Naive thymus-derived CD4-positive, alpha-beta T cell (primary cell): ENCODE results near the gene AKIRIN1. TPM values are rescaled to one million over a fixed set of nuclear protein-coding genes. Genes with fewer than 3 reads are reported as not detected.

Experiments used
- ATAC-seq: fragments of 150-1000 bp; cut with Tn5 transposase; 2 replicates; pipeline ENCODE4 v1.10.0; 2021; ENCODE audit warnings: mild to moderate bottlenecking, moderate library complexity
- CTCF ChIA-PET: fragments of 350-600 bp; sonication (Branson Sonifier 250); formaldehyde crosslinking; loops from one replicate; lab custom pipeline; 2021; ENCODE audit warnings: antibody characterized with exemption; lab: Charles Lee
- POLR2A ChIA-PET: fragments of 350-600 bp; sonication (Branson Sonifier 250); formaldehyde crosslinking; loops from one replicate; lab custom pipeline; 2021; ENCODE audit warnings: antibody characterized with exemption, inconsistent platforms; lab: Charles Lee
- DNase-seq, 9 donors: peaks; one replicate each; pipeline versions ENCODE4 v3.0.0 to v3.0.0-alpha.2; 2020 to 2022; ENCODE audit warnings: mixed read lengths in 1 of 9
- H3K27ac ChIP-seq: one replicate; pipeline ENCODE4 v1.7.0; 2013; ENCODE audit warnings: mild to moderate bottlenecking, low read depth, low read length, moderate library complexity
- H3K27me3 ChIP-seq, 2 donors: one replicate each; pipeline ENCODE4 v1.7.0; 2013; ENCODE audit warnings: low read length in 2 of 2, mild to moderate bottlenecking in 2 of 2, moderate library complexity in 2 of 2; ENCODE audit not compliant: control insufficient read depth in 2 of 2, insufficient read depth in 2 of 2
- H3K36me3 ChIP-seq, 3 experiments: 1 replicate in 2 of 3; 2 replicates in 1 of 3; pipeline ENCODE4 v1.7.0; 2013; ENCODE audit warnings: low read length in 3 of 3, mild to moderate bottlenecking in 3 of 3, moderate library complexity in 1 of 3; ENCODE audit not compliant: insufficient read depth in 3 of 3, control insufficient read depth in 2 of 3
- H3K4me1 ChIP-seq, 2 donors: one replicate each; pipeline ENCODE4 v1.7.0; 2013; ENCODE audit warnings: low read length in 2 of 2, mild to moderate bottlenecking in 2 of 2, moderate library complexity in 1 of 2; ENCODE audit not compliant: control insufficient read depth in 2 of 2, insufficient read depth in 2 of 2
- H3K4me3 ChIP-seq: 2 replicates; pipeline ENCODE4 v1.7.0; 2013; ENCODE audit warnings: mild to moderate bottlenecking, low read length
- H3K9me3 ChIP-seq, 3 experiments: 1 replicate in 2 of 3; 2 replicates in 1 of 3; pipeline ENCODE4 v1.7.0; 2013; ENCODE audit warnings: low read length in 3 of 3; ENCODE audit not compliant: control insufficient read depth in 2 of 3
- H3K27ac Mint-ChIP-seq, 9 donors: one replicate each; pipeline ENCODE4 v1.8.0; 2020 to 2022; ENCODE audit warnings: mixed read lengths in 9 of 9, mild to moderate bottlenecking in 8 of 9, moderate library complexity in 5 of 9, inconsistent platforms in 2 of 9
- H3K27me3 Mint-ChIP-seq, 5 donors: one replicate each; pipeline ENCODE4 v1.8.0; 2021 to 2022; ENCODE audit warnings: mixed read lengths in 5 of 5, mild to moderate bottlenecking in 1 of 5
- H3K36me3 Mint-ChIP-seq, 5 donors: one replicate each; pipeline ENCODE4 v1.8.0; 2020 to 2022; ENCODE audit warnings: mixed read lengths in 5 of 5, mild to moderate bottlenecking in 3 of 5, inconsistent platforms in 1 of 5
- H3K4me1 Mint-ChIP-seq, 7 donors: one replicate each; pipeline ENCODE4 v1.8.0; 2020 to 2022; ENCODE audit warnings: mixed read lengths in 7 of 7, mild to moderate bottlenecking in 3 of 7, inconsistent platforms in 1 of 7
- H3K4me3 Mint-ChIP-seq, 10 donors: one replicate each; pipeline ENCODE4 v1.8.0; 2020 to 2022; ENCODE audit warnings: mild to moderate bottlenecking in 10 of 10, mixed read lengths in 10 of 10, moderate library complexity in 6 of 10, inconsistent platforms in 2 of 10
- H3K9me3 Mint-ChIP-seq, 11 donors: one replicate each; pipeline ENCODE4 v1.8.0; 2020 to 2022; ENCODE audit warnings: mixed read lengths in 11 of 11, mild to moderate bottlenecking in 4 of 11, inconsistent platforms in 1 of 11, moderate library complexity in 1 of 11
- intact Hi-C, 2 donors: fragments of 100-400 bp; cut with micrococcal nuclease; formaldehyde crosslinking; loops; one replicate each; pipeline ENCODE4 v1.15.1; 2023
- polyA plus RNA-seq, 2 donors: library from polyadenylated mRNA; unstranded; fragments of 300-500 nt; fragmentation: Illumina TruSeq; gene quantifications; one replicate each; pipeline ENCODE4 v1.2.3, GENCODE V29; 2021
- total RNA-seq, 6 experiments: library from RNA in 5 of 6; stranded (reverse) in 5 of 6; gene quantifications; 1 replicate in 5 of 6; 2 replicates in 1 of 6; pipeline ENCODE4 v1.2.3 and lab custom pipeline; 2021 to 2026

The AKIRIN1 gene
- total and polyA plus RNA-seq, 7 experiments from 2014 or later = 63.7 to 103 (median 74.2) TPM

- H3K4me3 Mint-ChIP-seq = peak overlapping the region; percentile 80 to 95 (median 90)
- Histone ChIP-seq H3K4me1 (peaks cover 21 to 40% of the 10 kb centered on the region in 2 donors), H3K9me3 (no peaks in the 10 kb centered on the region), H3K27ac (peak overlapping the region; percentile 99), H3K27me3 (no peaks in the 10 kb centered on the region), H3K4me3 (peak overlapping the region; percentile 82), H3K36me3 (no peaks in the 10 kb centered on the region)
- CTCF ChIA-PET = interaction anchor here (0.6 kb wide), 1 partner anchor 104 kb away, joined by 8 read pairs; no protein-coding TSS in a partner anchor
- H3K9me3 Mint-ChIP-seq = no peaks in the 10 kb centered on the region
- DNase-seq (peak in 1 of 9 donors; percentile 30), ATAC-seq (no peak)
- intact Hi-C loops = loop anchor here (1.0 to 10.0 kb wide), 7 partner anchors 15 to 205 kb away; partner anchors contain the start of genes MYCBP (in 2 of the 2), NDUFS5 (in 2 of the 2) and RRAGC (in 2 of the 2)
- H3K27ac Mint-ChIP-seq = peak overlapping the region; percentile 36 to 91 (median 84)
- H3K36me3 Mint-ChIP-seq = peaks cover 0 to 19% (median 15%) of the 10 kb centered on the region in 5 donors
- POLR2A ChIA-PET = interaction anchor here (0.6 to 4.0 kb wide), 8 partner anchors 10 to 119 kb away, joined by 3 to 25 read pairs (median 4); partner anchors contain the start of genes GJA9, MYCBP and NDUFS5
- H3K4me1 Mint-ChIP-seq = peaks cover 26 to 61% (median 49%) of the 10 kb centered on the region in 7 donors
- no peaks in the 10 kb centered on the region for H3K27me3 Mint-ChIP-seq
Measured at GRCh38 chr1:38991638-38992411, 749 bp downstream of the AKIRIN1 start.

GRCh38 chr1:38992412-38993111 is 1.5 kb downstream of the AKIRIN1 start:
- peak overlapping the region; percentile 80 to 95 (median 90) for H3K4me3 Mint-ChIP-seq

GRCh38 chr1:38994196-38994595 is 3.1 kb downstream of the AKIRIN1 start:
- Histone ChIP-seq H3K4me3 (no peak overlapping the region), H3K27me3 (no peaks in the 10 kb centered on the region), H3K36me3 (peaks cover 0 to 6% (median 0%) of the 10 kb centered on the region in 3 experiments), H3K27ac (no peak overlapping the region), H3K4me1 (peaks cover 33 to 57% of the 10 kb centered on the region in 2 donors), H3K9me3 (no peaks in the 10 kb centered on the region)
- Mint-ChIP-seq H3K27me3 (no peaks in the 10 kb centered on the region), H3K9me3 (no peaks in the 10 kb centered on the region), H3K4me1 (peaks cover 34 to 83% (median 69%) of the 10 kb centered on the region in 7 donors), H3K4me3 (peak overlapping the region in 9 of 10 donors; percentile 12 to 95 (median 41)), H3K27ac (peak overlapping the region in 7 of 9 donors; percentile 36 to 82 (median 67)), H3K36me3 (peaks cover 3 to 29% (median 27%) of the 10 kb centered on the region in 5 donors)
- intact Hi-C loops = loop anchor here (5.0 to 10.0 kb wide), 3 partner anchors 122 to 203 kb away; partner anchors contain the start of gene MYCBP (in 1 of the 2)
- ATAC-seq = no peak
- DNase-seq = no peak
- ChIA-PET CTCF (no interaction called here), POLR2A (interaction anchor here (1.9 kb wide), 1 partner anchor 13 kb away, joined by 4 read pairs; no protein-coding TSS in a partner anchor)

More at GRCh38 chr1:38992412-38993111, 1.5 kb downstream of the AKIRIN1 start:
- ChIA-PET CTCF (interaction anchor here (0.6 kb wide), 1 partner anchor 103 kb away, joined by 8 read pairs; no protein-coding TSS in a partner anchor), POLR2A (interaction anchor here (0.5 to 1.9 kb wide), 9 partner anchors 11 to 225 kb away, joined by 3 to 11 read pairs (median 3); partner anchors contain the start of genes GJA9, MYCBP and NDUFS5)
- peaks cover 25 to 48% of the 10 kb centered on the region in 2 donors for H3K4me1 ChIP-seq
- H3K36me3 ChIP-seq = no peaks in the 10 kb centered on the region
- H3K27ac ChIP-seq = peak overlapping the region; percentile 99
- DNase-seq = peak in 1 of 9 donors; percentile 4
- peak overlapping the region; percentile 36 to 91 (median 84) for H3K27ac Mint-ChIP-seq
- H3K27me3 ChIP-seq = no peaks in the 10 kb centered on the region
- H3K9me3 Mint-ChIP-seq = no peaks in the 10 kb centered on the region
- no peaks in the 10 kb centered on the region for H3K9me3 ChIP-seq
- intact Hi-C loops = loop anchor here (5.0 to 10.0 kb wide), 3 partner anchors 120 to 205 kb away; partner anchors contain the start of gene MYCBP (in 1 of the 2)
- H3K4me3 ChIP-seq = peak overlapping the region; percentile 82
- H3K36me3 Mint-ChIP-seq = peaks cover 0 to 19% (median 15%) of the 10 kb centered on the region in 5 donors
- ATAC-seq = no peak
- peaks cover 31 to 68% (median 56%) of the 10 kb centered on the region in 7 donors for H3K4me1 Mint-ChIP-seq
- no peaks in the 10 kb centered on the region for H3K27me3 Mint-ChIP-seq

GRCh38 chr1:38997034-38997900 is 6.2 kb downstream of the AKIRIN1 start:
- Mint-ChIP-seq H3K27me3 (no peaks in the 10 kb centered on the region), H3K4me3 (peak overlapping the region; percentile 63 to 89 (median 77)), H3K27ac (peak overlapping the region; percentile 61 to 93 (median 87)), H3K4me1 (peaks cover 27 to 76% (median 65%) of the 10 kb centered on the region in 7 donors), H3K36me3 (peaks cover 12 to 42% (median 36%) of the 10 kb centered on the region in 5 donors), H3K9me3 (no peaks in the 10 kb centered on the region)
- H3K4me3 ChIP-seq = peak overlapping the region; percentile 0
- H3K36me3 ChIP-seq = peaks cover 10 to 33% (median 17%) of the 10 kb centered on the region in 3 experiments
- intact Hi-C loops = loop anchor here in 1 of 2 donors (10.0 kb wide), 1 partner anchor 198 kb away; no protein-coding TSS in a partner anchor
- ATAC-seq (peak; percentile 66), DNase-seq (peak in 6 of 9 donors; percentile 31 to 66 (median 54))
- H3K4me1 ChIP-seq = peaks cover 25 to 52% of the 10 kb centered on the region in 2 donors
- ChIA-PET CTCF (interaction anchor here (0.5 to 0.9 kb wide), 2 partner anchors 9 to 1695 kb away, joined by 3 to 4 read pairs; no protein-coding TSS in a partner anchor), POLR2A (interaction anchor here (0.5 to 3.1 kb wide), 8 partner anchors 8 to 149 kb away, joined by 3 to 18 read pairs (median 3); partner anchors contain the start of gene NDUFS5)
- no peaks in the 10 kb centered on the region for H3K9me3 ChIP-seq
- H3K27ac ChIP-seq = peak overlapping the region; percentile 59
- no peaks in the 10 kb centered on the region for H3K27me3 ChIP-seq

- peaks cover 10 to 38% (median 22%) of the 10 kb centered on the region in 3 experiments for H3K36me3 ChIP-seq
- no peaks in the 10 kb centered on the region for H3K9me3 ChIP-seq
- H3K4me3 ChIP-seq = peak overlapping the region; percentile 0
- Mint-ChIP-seq H3K4me1 (peaks cover 21 to 72% (median 61%) of the 10 kb centered on the region in 7 donors), H3K4me3 (peak overlapping the region; percentile 58 to 89 (median 77)), H3K27me3 (no peaks in the 10 kb centered on the region), H3K27ac (peak overlapping the region; percentile 61 to 93 (median 84)), H3K9me3 (no peaks in the 10 kb centered on the region), H3K36me3 (peaks cover 12 to 43% (median 33%) of the 10 kb centered on the region in 5 donors)
- peak overlapping the region; percentile 59 for H3K27ac ChIP-seq
- CTCF ChIA-PET = interaction anchor here (0.6 to 0.9 kb wide), 2 partner anchors 9 to 56 kb away, joined by 3 to 4 read pairs; no protein-coding TSS in a partner anchor
- peaks cover 25 to 46% of the 10 kb centered on the region in 2 donors for H3K4me1 ChIP-seq
- ATAC-seq (peak; percentile 44), DNase-seq (peak in 5 of 9 donors; percentile 14 to 44 (median 20))
- POLR2A ChIA-PET = interaction anchor here (0.9 to 3.1 kb wide), 4 partner anchors 9 to 29 kb away, joined by 3 to 18 read pairs (median 5); partner anchors contain the start of gene NDUFS5
- intact Hi-C loops = loop anchor here in 1 of 2 donors (10.0 kb wide), 1 partner anchor 197 kb away; no protein-coding TSS in a partner anchor
- H3K27me3 ChIP-seq = no peaks in the 10 kb centered on the region
Measured at GRCh38 chr1:38997901-38998190, 6.8 kb downstream of the AKIRIN1 start.
